ENCODE data around the gene CHD1. TPM values are rescaled to one million over a fixed set of nuclear protein-coding genes. Genes with fewer than 3 reads are reported as not detected.

CHD1 gene
- total and polyA plus RNA-seq, 9 of the 15 experiments (the other 6 are each of a cell fraction or from before 2014, with no cell fraction given): 27.3 to 133 (median 58.7) TPM

DNA sequence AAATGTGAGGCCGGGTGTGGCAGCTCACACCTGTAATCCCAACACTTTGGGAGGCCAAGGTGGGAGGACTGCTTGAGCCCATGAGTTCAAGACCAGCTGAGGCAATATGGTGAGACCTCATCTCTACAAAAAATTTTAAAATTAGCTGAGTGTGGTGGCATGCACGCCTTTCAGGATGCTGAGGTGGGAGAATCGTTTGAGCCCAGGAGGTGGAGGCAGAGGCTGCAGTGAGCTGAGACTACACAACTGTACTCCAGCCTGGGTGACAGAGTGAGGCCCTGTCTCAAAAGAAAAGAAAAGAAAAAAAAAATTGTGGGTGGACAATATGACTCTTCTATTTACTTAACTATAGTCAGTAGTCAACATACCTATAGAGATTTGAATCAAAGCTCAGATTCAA lies 4.8 kb downstream of the CHD1 start (continued):
- TF ChIP-seq SMARCB1 (IDR thresholded peaks at IDR 0.05; ENCODE audit: insufficient read length, low read depth): no peak
- TF ChIP-seq, protein P1, sequence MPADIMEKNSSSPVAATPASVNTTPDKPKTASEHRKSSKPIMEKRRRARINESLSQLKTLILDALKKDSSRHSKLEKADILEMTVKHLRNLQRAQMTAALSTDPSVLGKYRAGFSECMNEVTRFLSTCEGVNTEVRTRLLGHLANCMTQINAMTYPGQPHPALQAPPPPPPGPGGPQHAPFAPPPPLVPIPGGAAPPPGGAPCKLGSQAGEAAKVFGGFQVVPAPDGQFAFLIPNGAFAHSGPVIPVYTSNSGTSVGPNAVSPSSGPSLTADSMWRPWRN (IDR thresholded peaks at IDR 0.05; ENCODE audit: low read depth): no peak
- TF ChIP-seq ATF7 (IDR thresholded peaks at IDR 0.05): no peak
- TF ChIP-seq ZNF140 (CRISPR knock-in tag; IDR thresholded peaks at IDR 0.05): no peak
- TF ChIP-seq, protein P2, sequence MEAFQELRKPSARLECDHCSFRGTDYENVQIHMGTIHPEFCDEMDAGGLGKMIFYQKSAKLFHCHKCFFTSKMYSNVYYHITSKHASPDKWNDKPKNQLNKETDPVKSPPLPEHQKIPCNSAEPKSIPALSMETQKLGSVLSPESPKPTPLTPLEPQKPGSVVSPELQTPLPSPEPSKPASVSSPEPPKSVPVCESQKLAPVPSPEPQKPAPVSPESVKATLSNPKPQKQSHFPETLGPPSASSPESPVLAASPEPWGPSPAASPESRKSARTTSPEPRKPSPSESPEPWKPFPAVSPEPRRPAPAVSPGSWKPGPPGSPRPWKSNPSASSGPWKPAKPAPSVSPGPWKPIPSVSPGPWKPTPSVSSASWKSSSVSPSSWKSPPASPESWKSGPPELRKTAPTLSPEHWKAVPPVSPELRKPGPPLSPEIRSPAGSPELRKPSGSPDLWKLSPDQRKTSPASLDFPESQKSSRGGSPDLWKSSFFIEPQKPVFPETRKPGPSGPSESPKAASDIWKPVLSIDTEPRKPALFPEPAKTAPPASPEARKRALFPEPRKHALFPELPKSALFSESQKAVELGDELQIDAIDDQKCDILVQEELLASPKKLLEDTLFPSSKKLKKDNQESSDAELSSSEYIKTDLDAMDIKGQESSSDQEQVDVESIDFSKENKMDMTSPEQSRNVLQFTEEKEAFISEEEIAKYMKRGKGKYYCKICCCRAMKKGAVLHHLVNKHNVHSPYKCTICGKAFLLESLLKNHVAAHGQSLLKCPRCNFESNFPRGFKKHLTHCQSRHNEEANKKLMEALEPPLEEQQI (IDR thresholded peaks at IDR 0.05): no peak

DNA sequence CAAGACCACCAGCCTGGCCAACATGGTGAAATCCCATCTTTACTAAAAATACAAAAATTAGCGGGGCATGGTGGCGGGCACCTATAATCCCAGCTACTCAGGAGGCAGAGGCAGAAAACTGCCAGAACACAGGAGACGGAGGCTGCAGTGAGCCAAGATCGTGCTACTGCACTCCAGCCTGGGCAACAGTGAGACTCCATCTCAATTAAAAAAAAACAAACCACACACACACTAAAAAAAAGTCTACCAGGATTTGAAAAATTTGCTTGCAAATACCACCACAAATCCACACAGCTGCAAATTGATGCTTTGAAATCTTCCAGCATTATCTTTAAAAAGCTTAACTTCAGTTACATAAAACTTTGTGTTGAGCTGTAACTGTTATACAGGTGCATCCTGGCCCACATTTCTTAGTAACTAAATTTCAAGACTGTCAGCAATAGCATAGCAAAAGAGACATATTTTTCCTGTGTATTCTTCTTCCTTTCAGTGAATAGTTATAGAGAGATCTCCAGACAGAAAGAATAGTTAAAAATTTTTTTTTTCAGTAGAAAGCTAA lies 6.8 kb downstream of the CHD1 start:
- Histone ChIP-seq H3K9me3 (replicated peaks; ENCODE audit: control insufficient read depth, insufficient read depth, low read depth, low read length) (no peaks in the 10 kb centered on the region), H3K4me1 (replicated peaks in 1 of 2; ENCODE audit: control insufficient read depth in 2 of 2, insufficient read depth in 2 of 2, low read length in 2 of 2) (peaks cover 2% of the 10 kb centered on the region in 2 experiments; a peak in 3 of 5 replicates), H3K27me3 (ENCODE audit: control insufficient read depth in 2 of 2, insufficient read depth in 2 of 2, low read length in 2 of 2) (no peaks in the 10 kb centered on the region), H3K4me2 (ENCODE audit: insufficient read depth, low read length) (no peak overlapping the region), H3K27ac (ENCODE audit: extremely low read depth, low read depth, low read length) (no peak overlapping the region), H4K20me1 (replicated peaks; ENCODE audit: control insufficient read depth, insufficient read depth, low read length) (peaks cover 3% of the 10 kb centered on the region; the same call in 1 of the 2 replicates), H3K9ac (ENCODE audit: insufficient read depth in 1 of 2, low read depth in 2 of 2, low read length in 2 of 2) (no peak overlapping the region), H3K9me1 (ENCODE audit: control insufficient read depth, insufficient read depth, low read length) (no peaks in the 10 kb centered on the region), H3K79me2 (ENCODE audit: control insufficient read depth, insufficient read depth, low read length) (peaks cover 99% of the 10 kb centered on the region), H3K4me3 (no peak overlapping the region), H3K36me3 (ENCODE audit: control insufficient read depth, insufficient read depth, low read length) (peaks cover 88% of the 10 kb centered on the region), H2AFZ (ENCODE audit: low read depth, low read length) (no peak overlapping the region)
- no peak for DNase-seq (ENCODE audit: extremely low read depth in 1 of 4, low spot score in 3 of 4)
- FAIRE-seq: no peak
- in situ Hi-C loops (cut with MboI) (loop anchor here (10.0 kb wide), 1 partner anchor 103 kb away; no protein-coding TSS in a partner anchor), intact Hi-C loops (cut with micrococcal nuclease) (loop anchor here (10.0 kb wide), 1 partner anchor 1987 kb away; the partner anchor contains the start of gene LNPEP)
- CTCF ChIA-PET (ENCODE audit: low intra/inter-chr PET ratio): no interaction called here
- POLR2A ChIA-PET: interaction anchor here (0.5 to 4.5 kb wide), 4 partner anchors 9 to 58 kb away, joined by 3 to 20 read pairs (median 4); no protein-coding TSS in a partner anchor
- 92% methylated on average over 4 of the region's 4 CpGs for WGBS (ENCODE audit: insufficient coverage, low coverage, missing lambda C conversion rate)
- BruUV-seq (replicated peaks): no TSS peak
- TF ChIP-seq ZNF146 (CRISPR knock-in tag; IDR thresholded peaks at IDR 0.05; ENCODE audit: unreplicated experiment): no peak
- no peak for TF ChIP-seq ZNF165 (CRISPR knock-in tag; IDR thresholded peaks at IDR 0.05; ENCODE audit: borderline replicate concordance)
- TF ChIP-seq TCF7L2 (IDR thresholded peaks at IDR 0.05; ENCODE audit: low read depth, low read length): no peak
- no peak for ATAC-seq
